GM18909 (cell line): Measurements from ENCODE around the gene PLEKHA6.

ENCODE experiments used
- ATAC-seq: cut with Tn5 transposase; IDR thresholded peaks from one replicate; pipeline ENCODE4 v1.9.1; 2021; ENCODE audit warnings: mild to moderate bottlenecking; ENCODE audit not compliant: unreplicated experiment, poor library complexity

Gene PLEKHA6

GRCh38 chr1:204359474-204360255, at the start of gene PLEKHA6:
PLEKHA6 (minus strand) TSS chr1:204359929; CDS start chr1:204273727, 86,202 bp downstream.
- no peak for ATAC-seq

GRCh38 chr1:204409123-204409522, 49.4 kb upstream of the PLEKHA6 start:
- no peak for ATAC-seq

DNA sequence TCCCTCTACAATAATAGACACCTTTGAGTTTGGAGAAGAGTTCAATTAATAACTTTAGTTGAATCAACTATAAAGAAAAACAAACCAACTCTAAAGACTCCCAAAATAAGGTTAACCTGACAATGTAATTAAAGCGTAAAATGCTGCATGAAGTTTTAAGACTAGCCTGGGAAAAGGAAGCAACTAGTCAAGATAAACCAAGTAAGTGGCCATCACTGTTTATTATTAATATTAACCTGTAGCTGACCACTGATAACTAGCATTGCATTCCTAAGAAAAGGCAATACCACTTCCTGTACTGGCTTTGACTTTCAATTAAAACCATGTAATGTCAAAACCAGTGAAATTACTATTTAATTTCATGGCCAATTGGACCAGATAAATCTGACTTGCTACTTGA, 48.9 kb upstream of the PLEKHA6 start:
- ATAC-seq = no peak

- no peak for ATAC-seq
Measured at GRCh38 chr1:204408074-204408507, 48.4 kb upstream of the PLEKHA6 start.

DNA sequence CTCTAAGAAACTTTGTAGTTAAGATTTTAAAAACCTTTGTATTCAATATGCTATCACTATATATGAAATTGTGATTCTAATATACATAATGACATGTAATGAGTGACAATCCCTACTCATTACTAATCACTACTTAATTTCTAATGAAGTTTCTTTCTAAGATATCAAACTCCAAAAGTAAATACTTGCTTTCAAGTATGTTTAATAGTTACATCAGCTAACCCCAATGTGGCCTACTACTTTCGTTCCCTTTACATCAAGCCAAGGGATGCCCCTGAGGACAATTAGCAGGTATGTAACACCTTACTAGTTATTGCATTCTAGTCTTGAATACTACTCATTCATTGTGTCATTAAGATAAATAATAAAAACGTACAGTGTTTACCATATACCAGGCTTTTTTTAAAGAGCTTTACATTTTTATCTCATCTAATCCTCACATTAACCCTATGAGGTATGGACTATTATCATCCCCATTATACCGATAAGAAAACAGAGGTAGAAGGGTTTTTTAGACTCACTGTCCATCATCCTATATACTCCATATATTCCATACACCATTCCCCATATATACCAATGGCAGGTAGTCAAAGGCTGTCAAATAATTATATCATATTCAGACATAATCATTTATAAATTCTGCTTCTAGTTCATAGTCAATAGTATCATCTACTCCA, 47.7 kb upstream of the PLEKHA6 start:
- ATAC-seq = no peak

DNA sequence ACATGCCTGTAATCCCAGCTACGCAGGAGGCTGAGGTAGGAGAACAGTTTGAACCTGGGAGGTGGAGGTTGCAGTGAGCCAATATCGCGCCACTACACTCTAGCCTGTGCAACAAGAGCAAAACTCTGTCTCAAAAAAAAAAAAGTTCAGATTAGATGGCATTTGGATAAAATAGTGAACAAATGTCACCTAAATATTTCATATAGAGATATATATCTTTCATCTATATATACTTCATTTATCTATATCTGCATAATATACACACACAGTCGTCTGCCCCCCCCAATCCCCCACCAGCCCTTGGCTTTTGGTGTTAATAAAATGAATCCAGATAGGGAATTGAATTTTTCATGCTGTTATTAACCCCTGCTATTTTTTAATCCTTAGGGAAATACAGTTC, 46.9 kb upstream of the PLEKHA6 start:
- no peak for ATAC-seq

- no peak for ATAC-seq
Measured at GRCh38 chr1:204405988-204406387, 46.3 kb upstream of the PLEKHA6 start.

DNA sequence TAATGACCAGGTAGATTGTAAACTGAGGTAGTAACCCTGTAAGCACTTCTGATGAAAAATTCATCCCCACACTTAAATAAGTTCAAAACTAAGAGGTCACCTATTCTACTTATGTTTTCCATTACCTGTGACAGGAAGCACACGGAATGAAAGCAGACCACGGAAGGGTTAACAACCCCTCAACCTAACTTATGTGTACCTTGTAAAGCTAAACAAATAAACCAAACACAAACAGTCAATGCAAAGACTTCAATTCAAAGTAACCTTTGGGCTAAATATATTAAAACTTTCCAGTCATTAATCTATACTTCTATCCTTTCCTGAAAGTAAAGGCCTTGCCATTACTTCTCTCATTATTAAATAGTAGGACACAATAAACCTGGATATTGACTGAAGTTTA, 44.9 kb upstream of the PLEKHA6 start:
- no peak for ATAC-seq

GRCh38 chr1:204402391-204402790, 42.7 kb upstream of the PLEKHA6 start:
- ATAC-seq = no peak

DNA sequence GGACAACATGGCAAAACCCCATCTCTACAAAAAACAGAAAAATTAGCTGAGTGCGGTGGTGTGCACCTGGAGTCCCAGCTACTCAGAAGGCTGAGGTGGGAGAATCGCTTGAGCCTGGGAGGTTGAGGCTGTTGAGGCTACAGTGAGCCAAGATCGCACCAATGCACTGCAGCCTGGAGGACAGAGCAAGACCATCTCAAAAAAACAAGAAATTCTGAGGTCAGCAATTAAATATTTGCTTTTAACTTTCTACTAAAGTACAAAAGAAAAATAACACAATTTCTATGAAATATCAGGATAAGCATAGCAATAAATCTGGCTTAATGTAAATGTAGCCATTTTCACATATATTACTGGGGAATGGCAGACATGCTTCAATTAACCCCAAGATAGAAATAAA, 42.0 kb upstream of the PLEKHA6 start:
- no peak for ATAC-seq

DNA sequence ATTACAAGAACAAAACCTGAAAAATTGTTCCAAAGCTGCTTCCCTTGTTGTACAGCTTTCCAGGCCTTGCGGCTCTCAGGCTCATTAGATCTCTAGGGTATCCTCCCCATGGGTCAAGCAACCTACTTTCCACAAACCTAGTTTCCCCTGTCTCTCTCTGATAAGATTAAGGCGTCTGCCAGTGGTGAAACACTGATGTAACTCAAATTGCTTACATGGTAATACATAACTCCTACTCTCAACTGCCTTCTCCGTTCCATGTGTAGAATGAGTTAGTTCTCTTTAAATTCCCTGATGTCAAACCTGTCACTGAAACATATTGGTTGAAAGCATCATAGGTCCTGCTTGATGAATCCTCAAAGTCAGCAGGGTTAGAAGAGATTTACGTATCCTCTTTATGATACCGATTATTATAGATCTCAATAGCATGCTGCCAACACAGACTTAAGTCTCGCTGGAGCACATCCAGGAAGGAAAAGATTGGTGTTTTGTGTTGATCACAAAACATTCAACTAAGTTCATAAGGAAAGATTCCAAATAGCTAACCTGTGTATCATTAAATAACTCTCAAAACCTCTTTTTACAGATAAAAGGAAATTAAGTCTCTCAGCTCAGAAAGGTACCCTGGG, 41.3 kb upstream of the PLEKHA6 start:
- ATAC-seq = no peak

DNA sequence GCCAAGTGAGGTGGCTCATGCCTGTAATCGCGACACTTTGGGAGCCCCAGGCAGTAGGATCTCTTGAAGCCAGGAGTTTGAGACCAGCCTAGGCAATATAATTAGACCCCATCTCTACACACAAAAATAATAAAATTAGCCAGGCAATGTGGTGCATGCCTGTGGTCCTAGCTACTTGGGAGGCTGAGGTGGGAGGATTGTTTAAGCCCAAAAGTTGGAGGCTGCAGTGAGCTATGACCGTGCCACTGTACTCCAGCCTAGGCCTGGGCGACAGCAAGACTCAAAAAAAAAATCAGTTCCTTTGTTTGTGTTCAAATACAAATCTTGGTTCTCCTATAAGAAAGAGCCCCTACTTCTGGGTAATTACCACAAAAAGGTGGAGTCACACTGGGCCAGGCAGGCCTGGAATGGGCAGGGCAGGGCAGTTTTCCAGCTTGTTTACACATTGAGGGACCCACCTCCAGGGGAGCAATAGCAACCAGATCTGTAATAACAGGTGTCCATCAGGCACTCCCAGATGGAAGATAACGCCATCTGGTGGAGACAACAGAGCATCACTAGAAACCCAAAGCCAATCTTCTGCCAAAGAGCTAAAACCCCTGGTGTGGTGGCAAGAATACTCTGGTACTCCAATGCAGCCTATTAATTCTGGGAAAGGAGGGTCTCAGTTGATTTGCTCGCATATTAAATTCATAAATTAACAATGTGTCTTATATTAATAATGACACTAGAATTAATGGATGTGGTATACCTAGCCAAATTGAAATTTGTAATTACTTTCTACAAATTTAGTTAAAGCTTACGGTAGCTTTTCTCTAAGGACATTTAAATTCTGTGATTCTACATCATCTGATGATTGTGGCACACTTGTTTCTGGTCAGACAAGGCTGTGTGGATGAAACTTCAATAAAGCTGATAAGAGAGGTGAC, 38.7 kb upstream of the PLEKHA6 start:
- ATAC-seq = peak; percentile 72

DNA sequence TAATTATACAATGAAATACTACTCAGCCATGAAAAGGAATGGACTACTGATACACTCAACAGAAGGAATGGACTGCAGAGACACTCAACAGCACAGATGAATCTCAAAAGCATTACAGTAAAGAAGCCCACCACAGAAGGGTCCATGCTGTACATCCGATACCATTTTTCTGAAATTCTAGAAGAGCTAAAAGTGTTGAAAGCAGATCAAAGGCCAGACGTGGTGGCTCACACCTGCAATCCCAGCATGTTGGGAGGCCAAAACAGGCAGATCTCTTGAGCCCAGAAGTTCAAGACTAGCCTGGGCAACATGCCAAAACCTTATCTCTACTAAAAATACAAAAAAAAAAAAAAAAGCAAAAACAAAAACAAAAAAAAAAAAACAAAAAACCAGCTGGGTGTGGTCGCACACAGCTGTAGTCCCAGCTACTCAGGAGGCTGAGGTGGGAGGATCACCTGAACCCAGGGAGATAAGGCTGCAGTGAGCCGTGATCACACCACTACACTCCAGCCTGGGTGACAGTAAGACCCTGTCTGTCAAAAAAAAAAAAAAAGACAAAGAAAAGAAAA, 36.4 kb upstream of the PLEKHA6 start:
- ATAC-seq = no peak

DNA sequence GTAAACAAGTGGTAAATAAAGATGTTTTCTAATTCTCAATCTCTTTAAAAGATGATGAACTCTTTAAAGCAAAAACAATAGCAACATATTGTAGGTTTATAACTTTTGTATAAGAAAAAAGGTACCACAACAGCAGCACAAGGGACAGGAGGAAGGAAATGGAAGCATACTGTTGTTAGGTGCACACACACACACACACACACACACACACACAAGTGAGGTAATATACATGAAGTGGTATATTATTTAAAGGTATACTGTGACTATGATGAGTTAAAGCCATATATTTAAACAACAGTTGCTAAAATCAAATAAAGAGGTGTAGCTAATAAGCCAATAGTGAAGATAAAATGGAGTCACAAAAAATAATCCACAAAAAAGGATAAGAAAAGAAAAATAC, 31.9 kb upstream of the PLEKHA6 start:
- no peak for ATAC-seq

- no peak for ATAC-seq
Measured at GRCh38 chr1:204390751-204391466, 31.2 kb upstream of the PLEKHA6 start.

DNA sequence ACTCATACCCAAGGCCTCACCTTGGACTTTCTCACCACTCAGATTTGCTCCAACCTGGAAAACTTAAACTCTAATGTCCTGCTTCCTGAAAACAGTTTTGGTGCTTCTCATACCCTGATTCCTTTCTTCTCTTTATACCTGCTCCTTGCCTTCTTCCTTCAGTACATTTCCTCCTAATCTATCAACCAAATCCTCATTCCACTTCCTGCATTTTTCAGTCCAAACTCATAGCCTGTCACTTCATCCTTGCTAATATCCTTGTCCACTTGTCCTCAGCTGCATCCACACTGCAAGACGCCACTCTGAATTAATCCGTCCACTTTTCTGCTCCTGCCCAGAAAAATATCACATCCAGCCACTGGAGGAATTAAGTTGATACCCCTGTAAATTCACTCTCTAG, 26.0 kb upstream of the PLEKHA6 start:
- ATAC-seq = no peak

GRCh38 chr1:204384636-204385352, 25.1 kb upstream of the PLEKHA6 start:
- ATAC-seq = no peak

- no peak for ATAC-seq
Measured at GRCh38 chr1:204383163-204383904, 23.6 kb upstream of the PLEKHA6 start.
